ENCODE measurements around the gene NAGS.

NAGS gene

GRCh38 chr17:43984521-43984920 lies 19.9 kb upstream of the NAGS start:
- ATAC-seq = peak; percentile 36; the same call in 2 of the 3 replicates
- no peak for TF ChIP-seq GLIS3 (CRISPR knock-in tag; IDR thresholded peaks at IDR 0.05)

- no peak for ATAC-seq
- TF ChIP-seq ZNF8 (CRISPR knock-in tag; IDR thresholded peaks at IDR 0.05) = no peak
- TF ChIP-seq, protein P1, sequence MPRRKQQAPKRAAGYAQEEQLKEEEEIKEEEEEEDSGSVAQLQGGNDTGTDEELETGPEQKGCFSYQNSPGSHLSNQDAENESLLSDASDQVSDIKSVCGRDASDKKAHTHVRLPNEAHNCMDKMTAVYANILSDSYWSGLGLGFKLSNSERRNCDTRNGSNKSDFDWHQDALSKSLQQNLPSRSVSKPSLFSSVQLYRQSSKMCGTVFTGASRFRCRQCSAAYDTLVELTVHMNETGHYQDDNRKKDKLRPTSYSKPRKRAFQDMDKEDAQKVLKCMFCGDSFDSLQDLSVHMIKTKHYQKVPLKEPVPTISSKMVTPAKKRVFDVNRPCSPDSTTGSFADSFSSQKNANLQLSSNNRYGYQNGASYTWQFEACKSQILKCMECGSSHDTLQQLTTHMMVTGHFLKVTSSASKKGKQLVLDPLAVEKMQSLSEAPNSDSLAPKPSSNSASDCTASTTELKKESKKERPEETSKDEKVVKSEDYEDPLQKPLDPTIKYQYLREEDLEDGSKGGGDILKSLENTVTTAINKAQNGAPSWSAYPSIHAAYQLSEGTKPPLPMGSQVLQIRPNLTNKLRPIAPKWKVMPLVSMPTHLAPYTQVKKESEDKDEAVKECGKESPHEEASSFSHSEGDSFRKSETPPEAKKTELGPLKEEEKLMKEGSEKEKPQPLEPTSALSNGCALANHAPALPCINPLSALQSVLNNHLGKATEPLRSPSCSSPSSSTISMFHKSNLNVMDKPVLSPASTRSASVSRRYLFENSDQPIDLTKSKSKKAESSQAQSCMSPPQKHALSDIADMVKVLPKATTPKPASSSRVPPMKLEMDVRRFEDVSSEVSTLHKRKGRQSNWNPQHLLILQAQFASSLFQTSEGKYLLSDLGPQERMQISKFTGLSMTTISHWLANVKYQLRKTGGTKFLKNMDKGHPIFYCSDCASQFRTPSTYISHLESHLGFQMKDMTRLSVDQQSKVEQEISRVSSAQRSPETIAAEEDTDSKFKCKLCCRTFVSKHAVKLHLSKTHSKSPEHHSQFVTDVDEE (CRISPR knock-in tag; IDR thresholded peaks at IDR 0.05) = no peak
- TF ChIP-seq ARNTL (CRISPR knock-in tag; IDR thresholded peaks at IDR 0.05; ENCODE audit: borderline replicate concordance, low read depth) = no peak
- TF ChIP-seq TOX (CRISPR knock-in tag; IDR thresholded peaks at IDR 0.05; ENCODE audit: borderline replicate concordance) = no peak
- no peak for TF ChIP-seq PPARA (CRISPR knock-in tag; IDR thresholded peaks at IDR 0.05; ENCODE audit: borderline replicate concordance)
- TF ChIP-seq ESRRG (CRISPR knock-in tag; IDR thresholded peaks at IDR 0.05) = no peak
- TF ChIP-seq ZNF565 (CRISPR knock-in tag; conservative IDR thresholded peaks at IDR 0.05; ENCODE audit: low read depth) = no peak
- TF ChIP-seq, protein P2, sequence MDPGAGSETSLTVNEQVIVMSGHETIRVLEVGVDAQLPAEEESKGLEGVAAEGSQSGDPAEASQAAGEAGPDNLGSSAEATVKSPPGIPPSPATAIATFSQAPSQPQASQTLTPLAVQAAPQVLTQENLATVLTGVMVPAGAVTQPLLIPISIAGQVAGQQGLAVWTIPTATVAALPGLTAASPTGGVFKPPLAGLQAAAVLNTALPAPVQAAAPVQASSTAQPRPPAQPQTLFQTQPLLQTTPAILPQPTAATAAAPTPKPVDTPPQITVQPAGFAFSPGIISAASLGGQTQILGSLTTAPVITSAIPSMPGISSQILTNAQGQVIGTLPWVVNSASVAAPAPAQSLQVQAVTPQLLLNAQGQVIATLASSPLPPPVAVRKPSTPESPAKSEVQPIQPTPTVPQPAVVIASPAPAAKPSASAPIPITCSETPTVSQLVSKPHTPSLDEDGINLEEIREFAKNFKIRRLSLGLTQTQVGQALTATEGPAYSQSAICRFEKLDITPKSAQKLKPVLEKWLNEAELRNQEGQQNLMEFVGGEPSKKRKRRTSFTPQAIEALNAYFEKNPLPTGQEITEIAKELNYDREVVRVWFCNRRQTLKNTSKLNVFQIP (CRISPR knock-in tag; IDR thresholded peaks at IDR 0.05; ENCODE audit: borderline replicate concordance, low read depth) = no peak
- TF ChIP-seq, protein P3, sequence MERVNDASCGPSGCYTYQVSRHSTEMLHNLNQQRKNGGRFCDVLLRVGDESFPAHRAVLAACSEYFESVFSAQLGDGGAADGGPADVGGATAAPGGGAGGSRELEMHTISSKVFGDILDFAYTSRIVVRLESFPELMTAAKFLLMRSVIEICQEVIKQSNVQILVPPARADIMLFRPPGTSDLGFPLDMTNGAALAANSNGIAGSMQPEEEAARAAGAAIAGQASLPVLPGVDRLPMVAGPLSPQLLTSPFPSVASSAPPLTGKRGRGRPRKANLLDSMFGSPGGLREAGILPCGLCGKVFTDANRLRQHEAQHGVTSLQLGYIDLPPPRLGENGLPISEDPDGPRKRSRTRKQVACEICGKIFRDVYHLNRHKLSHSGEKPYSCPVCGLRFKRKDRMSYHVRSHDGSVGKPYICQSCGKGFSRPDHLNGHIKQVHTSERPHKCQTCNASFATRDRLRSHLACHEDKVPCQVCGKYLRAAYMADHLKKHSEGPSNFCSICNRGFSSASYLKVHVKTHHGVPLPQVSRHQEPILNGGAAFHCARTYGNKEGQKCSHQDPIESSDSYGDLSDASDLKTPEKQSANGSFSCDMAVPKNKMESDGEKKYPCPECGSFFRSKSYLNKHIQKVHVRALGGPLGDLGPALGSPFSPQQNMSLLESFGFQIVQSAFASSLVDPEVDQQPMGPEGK (CRISPR knock-in tag; IDR thresholded peaks at IDR 0.05; ENCODE audit: borderline replicate concordance) = no peak
- TF ChIP-seq ZNF70 (CRISPR knock-in tag; IDR thresholded peaks at IDR 0.05) = no peak
- TF ChIP-seq ZC3H10 (CRISPR knock-in tag; IDR thresholded peaks at IDR 0.05) = no peak
- TF ChIP-seq TCF4 (CRISPR knock-in tag; IDR thresholded peaks at IDR 0.05; ENCODE audit: borderline replicate concordance) = no peak
- no peak for TF ChIP-seq RARB (CRISPR knock-in tag; IDR thresholded peaks at IDR 0.05)
- no peak for TF ChIP-seq ZFP3 (CRISPR knock-in tag; IDR thresholded peaks at IDR 0.05)
- TF ChIP-seq CSDC2 (CRISPR knock-in tag; IDR thresholded peaks at IDR 0.05) = no peak
- no peak for TF ChIP-seq ZFP30 (CRISPR knock-in tag; IDR thresholded peaks at IDR 0.05)
- TF ChIP-seq SNAI2 (CRISPR knock-in tag; IDR thresholded peaks at IDR 0.05) = no peak
- TF ChIP-seq ISL1 (CRISPR knock-in tag; IDR thresholded peaks at IDR 0.05) = no peak
- TF ChIP-seq GLIS3 (CRISPR knock-in tag; IDR thresholded peaks at IDR 0.05) = no peak
Measured at GRCh38 chr17:43986225-43986981, 18.0 kb upstream of the NAGS start.

DNA sequence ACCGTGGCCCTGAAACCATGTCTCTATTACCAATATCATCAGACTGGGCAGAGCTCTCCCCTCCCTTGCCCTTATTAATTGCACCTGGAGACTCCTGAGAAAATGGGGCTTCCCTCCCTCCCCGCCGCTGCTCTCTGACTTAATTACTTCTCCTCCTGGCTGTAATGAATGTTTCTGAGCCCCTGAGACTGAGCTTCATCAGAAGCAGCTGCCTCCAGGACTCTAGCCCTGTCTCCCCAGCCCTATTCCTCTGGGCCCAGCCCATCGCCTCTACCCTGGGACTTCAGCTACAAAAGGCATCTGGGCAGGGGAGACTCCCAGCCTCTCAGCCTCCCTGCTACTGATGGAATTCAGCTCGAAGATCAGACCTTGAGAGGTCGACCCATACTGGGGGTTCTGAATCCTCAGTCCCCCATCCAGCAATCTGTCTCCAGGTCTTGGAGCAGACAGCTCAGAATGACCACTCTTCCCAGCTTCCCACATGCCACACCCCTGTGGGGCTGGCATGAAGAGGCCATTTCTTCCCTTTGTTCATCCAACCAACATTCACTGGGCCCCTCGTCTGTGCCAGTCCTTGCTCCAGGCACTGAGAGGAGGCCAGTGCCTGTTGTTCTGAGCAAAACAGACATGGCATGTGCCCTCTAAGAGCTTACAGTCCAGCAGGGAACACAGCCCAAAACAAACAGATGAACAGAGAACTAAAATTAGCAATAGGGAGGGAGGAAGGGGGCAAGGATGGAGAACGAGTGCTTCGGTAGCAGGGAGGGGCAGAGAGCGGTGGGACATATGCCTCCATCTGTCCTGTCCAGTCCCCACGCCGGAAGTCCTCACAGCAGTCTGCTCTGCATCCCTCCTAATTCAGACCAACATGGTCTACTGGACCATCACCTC lies 17.0 kb upstream of the NAGS start:
- ATAC-seq = no peak
- TF ChIP-seq, protein P4, sequence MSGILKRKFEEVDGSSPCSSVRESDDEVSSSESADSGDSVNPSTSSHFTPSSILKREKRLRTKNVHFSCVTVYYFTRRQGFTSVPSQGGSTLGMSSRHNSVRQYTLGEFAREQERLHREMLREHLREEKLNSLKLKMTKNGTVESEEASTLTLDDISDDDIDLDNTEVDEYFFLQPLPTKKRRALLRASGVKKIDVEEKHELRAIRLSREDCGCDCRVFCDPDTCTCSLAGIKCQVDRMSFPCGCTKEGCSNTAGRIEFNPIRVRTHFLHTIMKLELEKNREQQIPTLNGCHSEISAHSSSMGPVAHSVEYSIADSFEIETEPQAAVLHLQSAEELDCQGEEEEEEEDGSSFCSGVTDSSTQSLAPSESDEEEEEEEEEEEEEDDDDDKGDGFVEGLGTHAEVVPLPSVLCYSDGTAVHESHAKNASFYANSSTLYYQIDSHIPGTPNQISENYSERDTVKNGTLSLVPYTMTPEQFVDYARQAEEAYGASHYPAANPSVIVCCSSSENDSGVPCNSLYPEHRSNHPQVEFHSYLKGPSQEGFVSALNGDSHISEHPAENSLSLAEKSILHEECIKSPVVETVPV (CRISPR knock-in tag; IDR thresholded peaks at IDR 0.05) = no peak
- TF ChIP-seq TCF4 (CRISPR knock-in tag; IDR thresholded peaks at IDR 0.05; ENCODE audit: borderline replicate concordance) (no peak), ZFP3 (CRISPR knock-in tag; IDR thresholded peaks at IDR 0.05) (no peak), PPARA (CRISPR knock-in tag; IDR thresholded peaks at IDR 0.05; ENCODE audit: borderline replicate concordance) (no peak), ZNF70 (CRISPR knock-in tag; IDR thresholded peaks at IDR 0.05) (no peak), OSR1 (CRISPR knock-in tag; IDR thresholded peaks at IDR 0.05) (no peak), ZNF565 (CRISPR knock-in tag; conservative IDR thresholded peaks at IDR 0.05; ENCODE audit: low read depth) (no peak), CSDC2 (CRISPR knock-in tag; IDR thresholded peaks at IDR 0.05) (no peak)
- TF ChIP-seq, protein P2 (CRISPR knock-in tag; IDR thresholded peaks at IDR 0.05; ENCODE audit: borderline replicate concordance, low read depth) = no peak
- TF ChIP-seq, protein P1 (CRISPR knock-in tag; IDR thresholded peaks at IDR 0.05) = no peak
